ENCODE data around the gene DHX35.
"Not testable (repeated sequence)": the region's sequence is repeated elsewhere in the genome, so short reads cannot be mapped to it uniquely, and the experiment has no call there.

The DHX35 gene

GRCh38 chr20:38957235-38957876, 4.8 kb upstream of the DHX35 start:
- Mint-ChIP-seq H3K27ac (no peak overlapping the region), H3K4me3 (no peak overlapping the region), H3K27me3 (ENCODE audit: low read depth, poor library complexity) (peaks cover 3% of the 10 kb centered on the region), H3K9me3 (no peaks in the 10 kb centered on the region), H3K4me1 (peaks cover 12% of the 10 kb centered on the region), H3K36me3 (ENCODE audit: low read depth) (peaks cover 30% of the 10 kb centered on the region)
- TF ChIP-seq CTCF (IDR thresholded peaks at IDR 0.05), result no peak
- DNase-seq, result no peak

- Mint-ChIP-seq H3K4me3 (no peak overlapping the region), H3K9me3 (no peaks in the 10 kb centered on the region), H3K27me3 (ENCODE audit: low read depth, poor library complexity) (peaks cover 3% of the 10 kb centered on the region), H3K4me1 (peaks cover 17% of the 10 kb centered on the region), H3K36me3 (ENCODE audit: low read depth) (peaks cover 23% of the 10 kb centered on the region), H3K27ac (no peak overlapping the region)
- no peak for DNase-seq
- no peak for TF ChIP-seq CTCF (IDR thresholded peaks at IDR 0.05)
These were observed 4.1 kb upstream of the DHX35 start for GRCh38 chr20:38957915-38958485.

GRCh38 chr20:38960187-38960687, 1.9 kb upstream of the DHX35 start:
- peaks cover 20% of the 10 kb centered on the region for H3K36me3 Mint-ChIP-seq (ENCODE audit: low read depth)
- not testable (repeated sequence) for H3K4me3 Mint-ChIP-seq; H3K9me3 Mint-ChIP-seq; H3K27me3 Mint-ChIP-seq (ENCODE audit: low read depth, poor library complexity); H3K27ac Mint-ChIP-seq; DNase-seq
- H3K4me1 Mint-ChIP-seq, result peaks cover 34% of the 10 kb centered on the region

- Mint-ChIP-seq H3K36me3 (ENCODE audit: low read depth) (peaks cover 25% of the 10 kb centered on the region), H3K9me3 (no peaks in the 10 kb centered on the region), H3K27me3 (ENCODE audit: low read depth, poor library complexity) (no peaks in the 10 kb centered on the region), H3K27ac (peak overlapping the region; percentile 96), H3K4me3 (peak overlapping the region; percentile 96), H3K4me1 (peaks cover 34% of the 10 kb centered on the region)
- no peak for DNase-seq
- TF ChIP-seq CTCF (IDR thresholded peaks at IDR 0.05), result no peak
These were observed 557 bp upstream of the DHX35 start for GRCh38 chr20:38961530-38962043.

GRCh38 chr20:38962928-38963401, 821 bp downstream of the DHX35 start:
- H3K4me3 Mint-ChIP-seq, result peak overlapping the region; percentile 96

More at GRCh38 chr20:38962928-38963401, 821 bp downstream of the DHX35 start:
- TF ChIP-seq CTCF (IDR thresholded peaks at IDR 0.05), result no peak
- Mint-ChIP-seq H3K27me3 (ENCODE audit: low read depth, poor library complexity) (no peaks in the 10 kb centered on the region), H3K9me3 (no peaks in the 10 kb centered on the region), H3K4me1 (peaks cover 34% of the 10 kb centered on the region), H3K27ac (peak overlapping the region; percentile 98), H3K36me3 (ENCODE audit: low read depth) (peaks cover 25% of the 10 kb centered on the region)
- DNase-seq, result no peak
